Measurements from ENCODE around the gene NUDT15.

GRCh38 chr13:47999973-48000372 lies 37.6 kb upstream of the NUDT15 start:
- no peak for TF ChIP-seq CTCF (optimal IDR thresholded peaks at IDR 0.05 in 1 of 3, IDR thresholded peaks at IDR 0.05 in 1 of 3, conservative IDR thresholded peaks at IDR 0.05 in 1 of 3; ENCODE audit: extremely low read depth in 1 of 3, insufficient read depth in 2 of 3, low read length in 3 of 3)
- TF ChIP-seq EZH2 (IDR thresholded peaks at IDR 0.05; ENCODE audit: low read length) = no peak

Data from keratinocyte (primary cell).